ENCODE measurements around the gene SUV39H1.
"Not testable (repeated sequence)": the region's sequence is repeated elsewhere in the genome, so short reads cannot be mapped to it uniquely, and the experiment has no call there.

The SUV39H1 gene, protein sequence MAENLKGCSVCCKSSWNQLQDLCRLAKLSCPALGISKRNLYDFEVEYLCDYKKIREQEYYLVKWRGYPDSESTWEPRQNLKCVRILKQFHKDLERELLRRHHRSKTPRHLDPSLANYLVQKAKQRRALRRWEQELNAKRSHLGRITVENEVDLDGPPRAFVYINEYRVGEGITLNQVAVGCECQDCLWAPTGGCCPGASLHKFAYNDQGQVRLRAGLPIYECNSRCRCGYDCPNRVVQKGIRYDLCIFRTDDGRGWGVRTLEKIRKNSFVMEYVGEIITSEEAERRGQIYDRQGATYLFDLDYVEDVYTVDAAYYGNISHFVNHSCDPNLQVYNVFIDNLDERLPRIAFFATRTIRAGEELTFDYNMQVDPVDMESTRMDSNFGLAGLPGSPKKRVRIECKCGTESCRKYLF

DNA sequence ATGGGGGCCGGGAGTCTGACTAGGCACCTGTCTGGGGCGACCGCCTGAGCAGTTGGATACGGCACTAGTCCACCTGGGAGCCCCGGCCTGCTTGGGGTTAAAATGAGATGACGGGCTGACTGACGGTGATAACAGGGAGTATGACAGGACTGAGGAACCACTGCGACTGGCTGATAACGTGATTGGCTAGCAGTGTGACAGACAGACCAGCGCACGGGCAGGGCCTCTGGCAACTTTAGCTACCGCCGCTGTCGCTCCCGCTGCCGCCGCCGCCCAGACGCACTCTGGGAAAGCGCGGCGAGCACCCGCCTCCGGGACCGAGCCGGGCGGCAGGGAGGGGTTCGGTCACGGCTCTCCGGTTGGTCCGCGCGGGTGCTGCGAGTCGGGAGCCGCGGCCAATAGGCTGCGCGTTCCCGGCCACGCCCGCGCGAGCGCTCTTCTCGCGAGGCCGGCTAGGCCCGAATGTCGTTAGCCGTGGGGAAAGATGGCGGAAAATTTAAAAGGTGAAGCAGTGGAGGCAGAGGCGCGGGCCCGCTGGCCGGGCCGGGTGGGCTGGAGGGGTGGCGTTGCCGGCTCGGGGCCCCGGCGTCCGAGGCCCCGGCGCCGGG, at the start of gene SUV39H1:
Gene SUV39H1 (plus strand): TSS at position 434 of the 608 bp plus-strand sequence. CDS start 51 bp downstream, at position 485.
- FAIRE-seq: no peak

GRCh38 chrX:48648336-48648751, 48.2 kb upstream of the SUV39H1 start:
- FAIRE-seq: peak; percentile 75

DNA sequence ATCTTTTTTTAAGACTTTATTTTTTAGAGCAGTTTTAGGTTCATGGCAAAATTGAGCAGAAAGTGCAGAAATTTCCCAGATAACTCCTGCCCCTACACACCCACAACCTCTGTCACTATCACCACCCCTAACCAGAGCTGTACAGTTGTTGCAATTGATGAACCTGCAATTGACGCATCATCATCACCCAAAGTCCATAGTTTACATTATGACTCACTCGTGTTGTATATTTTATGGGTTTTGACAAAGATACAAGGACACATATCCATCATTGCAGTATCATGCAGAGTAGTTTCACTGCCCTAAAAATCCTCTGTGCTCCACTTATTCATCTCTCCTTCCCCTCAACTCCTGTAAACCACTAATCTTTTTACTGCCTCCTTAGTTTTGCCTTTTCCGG, 47.4 kb upstream of the SUV39H1 start:
- no peak for FAIRE-seq

DNA sequence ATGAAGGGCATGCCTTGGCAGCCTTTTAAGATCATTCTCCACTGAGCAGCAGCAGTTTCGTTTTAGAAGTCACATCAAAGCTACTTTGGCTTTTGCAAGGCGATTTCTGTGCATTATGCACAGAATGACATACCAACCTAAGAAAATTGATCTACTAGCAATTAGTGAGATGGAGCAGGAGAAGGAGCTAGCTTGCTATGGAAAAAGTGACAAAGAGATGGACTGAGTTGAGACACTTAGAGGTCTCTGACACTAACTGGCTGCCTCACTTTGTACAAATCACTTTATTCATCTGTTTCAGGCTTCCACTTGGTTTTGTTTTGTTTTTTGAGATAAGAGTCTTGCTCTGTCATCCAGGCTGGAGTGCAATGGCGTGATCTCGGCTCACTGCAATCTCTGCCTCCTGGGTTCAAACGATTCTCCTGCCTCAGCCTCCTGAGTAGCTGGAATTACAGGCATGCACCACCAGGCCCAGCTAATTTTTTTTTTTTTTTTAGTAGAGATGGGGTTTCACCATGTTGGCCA, 44.4 kb upstream of the SUV39H1 start:
- not testable (repeated sequence) for FAIRE-seq

DNA sequence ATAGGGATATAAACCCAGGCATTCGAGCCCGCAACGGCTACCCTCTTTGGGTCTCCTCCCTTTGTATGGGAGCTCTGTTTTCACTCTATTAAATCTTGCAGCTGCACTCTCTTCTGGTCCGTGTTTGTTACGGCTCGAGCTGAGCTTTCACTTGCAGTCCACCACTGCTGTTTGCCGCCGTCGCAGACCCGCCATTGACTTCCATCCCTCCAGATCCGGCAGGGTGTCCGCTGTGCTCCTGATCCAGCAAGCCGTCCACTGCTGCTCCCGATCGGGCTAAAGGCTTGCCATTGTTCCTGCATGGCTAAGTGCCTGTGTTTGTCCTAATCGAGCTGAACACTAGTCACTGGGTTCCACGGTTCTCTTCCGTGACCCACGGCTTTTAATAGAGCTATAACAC, 41.8 kb upstream of the SUV39H1 start:
- not testable (repeated sequence) for FAIRE-seq

GRCh38 chrX:48659686-48660085, 36.8 kb upstream of the SUV39H1 start:
- not testable (repeated sequence) for FAIRE-seq

DNA sequence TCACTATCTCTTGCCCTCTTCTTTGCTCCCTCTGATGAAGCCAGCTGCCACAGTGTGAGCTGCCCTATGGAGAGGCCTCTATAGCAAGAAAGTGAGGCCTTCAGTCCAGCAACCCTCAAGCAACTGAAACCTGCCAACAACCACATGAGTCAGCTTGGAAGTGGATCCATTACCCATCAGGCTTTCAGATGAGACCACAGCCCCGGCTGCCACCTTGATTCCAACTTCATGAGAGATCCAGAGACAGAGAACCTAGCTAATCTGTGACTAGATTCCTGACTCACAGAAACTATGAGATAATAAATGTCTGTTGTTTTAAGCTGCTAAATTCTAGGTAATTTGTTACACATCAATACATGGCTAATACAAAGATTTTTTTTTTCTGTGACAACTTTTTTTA, 33.3 kb upstream of the SUV39H1 start:
- FAIRE-seq: no peak

GRCh38 chrX:48664156-48664555, 32.4 kb upstream of the SUV39H1 start:
- no peak for FAIRE-seq

- no peak for FAIRE-seq
Measured at GRCh38 chrX:48665991-48666390, 30.5 kb upstream of the SUV39H1 start.

DNA sequence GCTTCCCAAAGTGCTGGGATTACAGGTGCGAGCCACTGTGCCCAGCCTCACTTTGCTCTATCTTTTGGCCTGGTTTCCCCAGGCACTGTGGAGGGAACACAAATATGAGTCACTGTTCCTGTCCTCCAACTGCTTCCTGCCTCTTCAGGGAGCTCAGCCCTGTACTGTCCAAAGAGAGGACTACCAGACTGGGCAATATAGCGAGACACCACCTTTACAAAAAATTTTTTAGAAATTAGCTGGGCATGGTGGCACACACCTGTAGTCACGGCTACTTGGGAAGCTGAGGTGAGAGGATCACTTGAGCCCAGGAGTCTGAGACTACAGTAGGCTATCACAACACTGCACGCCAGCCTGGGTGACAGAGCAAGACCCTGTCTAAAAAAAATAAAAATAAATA, 29.9 kb upstream of the SUV39H1 start:
- FAIRE-seq: no peak

DNA sequence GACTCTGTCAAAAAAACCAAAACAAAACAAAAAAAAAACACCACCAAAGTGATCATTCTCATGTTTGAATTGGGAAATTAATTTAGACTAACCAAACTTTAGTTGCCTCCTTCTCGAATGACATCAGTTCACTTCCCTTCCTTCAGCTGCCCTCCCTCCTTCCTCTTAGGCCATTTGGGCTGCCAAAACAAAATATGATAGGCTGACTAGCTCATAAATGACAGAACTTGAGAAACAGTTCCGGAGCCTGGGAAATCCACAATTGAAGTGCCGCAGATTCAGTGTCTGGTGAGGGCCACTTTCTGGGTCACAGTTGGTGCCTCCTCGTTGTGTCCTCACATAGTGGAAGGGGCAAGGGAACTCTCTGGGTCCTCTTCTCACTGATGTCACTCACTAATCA, 29.0 kb upstream of the SUV39H1 start:
- no peak for FAIRE-seq

GRCh38 chrX:48668187-48668586, 28.3 kb upstream of the SUV39H1 start:
- not testable (repeated sequence) for FAIRE-seq

DNA sequence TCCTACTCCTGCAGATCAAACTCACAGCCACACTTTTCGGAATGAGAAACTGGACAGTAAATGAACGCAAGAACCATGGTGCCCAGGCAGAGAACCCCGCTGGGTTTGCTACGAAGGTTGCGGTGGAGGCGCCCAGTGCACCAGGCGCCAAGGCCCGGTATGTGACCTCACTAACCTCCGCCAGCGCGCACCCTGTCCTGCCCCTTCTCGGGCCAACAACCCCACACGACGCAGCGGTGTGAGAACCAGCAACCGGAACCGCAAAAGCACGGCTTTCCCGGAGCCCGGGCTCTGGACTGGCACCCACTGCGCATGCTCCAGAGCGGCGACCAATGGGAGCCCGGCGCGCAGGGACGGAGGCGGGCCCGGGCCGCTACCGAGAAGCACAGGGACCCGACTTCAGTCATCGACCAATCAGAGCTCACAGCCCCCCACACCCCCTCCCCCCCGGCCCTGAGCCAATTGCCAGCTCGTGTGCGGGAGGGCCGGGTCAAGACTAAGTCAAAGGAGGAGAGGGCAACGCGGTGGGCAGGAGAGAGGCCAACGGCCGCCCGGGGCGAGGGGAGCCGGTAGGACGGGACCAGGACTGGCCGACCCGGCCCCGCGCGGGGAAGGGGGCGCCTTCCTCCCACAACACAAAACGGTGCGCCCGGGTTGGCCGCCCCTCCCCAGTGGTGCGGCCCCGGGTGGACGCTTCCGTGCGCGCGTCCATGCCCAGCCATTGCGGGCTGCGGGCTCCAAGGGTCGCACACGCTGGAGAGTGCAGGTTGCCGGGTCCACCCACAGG, 20.2 kb upstream of the SUV39H1 start:
- no peak for FAIRE-seq

DNA sequence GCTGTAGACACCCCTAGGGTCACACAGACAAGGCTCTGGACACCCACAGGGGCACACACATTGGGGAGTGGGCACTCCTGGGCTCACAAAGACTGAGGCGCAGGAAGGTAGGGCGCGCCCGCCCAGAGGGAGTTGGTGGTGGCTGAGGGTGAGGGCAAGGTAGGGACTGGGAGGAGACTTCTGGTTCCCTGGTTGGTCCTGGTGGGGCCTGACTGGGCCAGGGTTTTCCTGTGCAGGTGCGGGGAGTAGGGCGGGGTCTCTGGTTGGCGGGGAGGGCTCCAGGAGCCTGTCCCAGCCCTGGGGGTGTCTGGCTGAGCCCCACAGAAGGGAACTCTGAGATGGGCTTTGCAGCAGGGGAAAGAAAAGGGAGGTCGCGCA, 19.7 kb upstream of the SUV39H1 start:
- no peak for FAIRE-seq

DNA sequence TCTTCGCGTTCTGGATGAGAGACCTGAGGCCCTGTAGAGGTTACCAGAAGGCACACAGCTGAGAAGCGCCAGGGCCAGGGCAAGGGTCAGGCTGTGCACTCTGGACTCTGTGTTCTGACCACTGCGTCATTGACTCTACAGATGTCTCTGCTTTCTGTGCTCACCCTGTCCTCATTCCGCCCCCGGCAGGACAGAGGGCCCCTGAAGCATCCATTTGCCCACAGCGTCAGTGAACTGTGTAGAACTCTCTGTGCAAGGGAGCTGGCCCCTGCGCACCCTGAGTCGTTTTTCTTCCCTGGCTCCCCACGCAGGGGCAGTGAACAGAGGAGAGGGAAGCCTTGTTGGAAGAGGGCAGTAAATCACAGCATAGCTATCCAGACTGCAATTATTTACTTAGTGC, 19.0 kb upstream of the SUV39H1 start:
- no peak for FAIRE-seq

DNA sequence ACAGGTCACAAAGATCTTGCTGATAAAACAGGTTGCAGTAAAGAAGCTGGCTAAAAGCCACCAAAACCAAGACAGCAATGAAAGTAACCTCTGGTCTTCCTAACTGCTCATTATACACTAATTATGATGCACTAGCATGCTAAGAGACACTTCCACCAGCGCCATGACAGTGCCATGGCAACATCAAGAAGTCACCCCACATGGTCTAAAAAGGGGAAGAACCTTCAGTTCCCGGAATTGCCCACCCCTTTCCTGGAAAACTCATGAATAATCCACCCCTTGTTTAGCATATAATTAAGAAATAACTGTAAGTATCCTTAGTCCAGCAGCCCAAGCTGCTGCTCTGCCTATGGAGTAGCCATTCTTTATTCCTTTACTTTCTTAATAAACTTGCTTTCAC, 16.1 kb upstream of the SUV39H1 start:
- FAIRE-seq: not testable (repeated sequence)

GRCh38 chrX:48680925-48681324, 15.6 kb upstream of the SUV39H1 start:
- not testable (repeated sequence) for FAIRE-seq

DNA sequence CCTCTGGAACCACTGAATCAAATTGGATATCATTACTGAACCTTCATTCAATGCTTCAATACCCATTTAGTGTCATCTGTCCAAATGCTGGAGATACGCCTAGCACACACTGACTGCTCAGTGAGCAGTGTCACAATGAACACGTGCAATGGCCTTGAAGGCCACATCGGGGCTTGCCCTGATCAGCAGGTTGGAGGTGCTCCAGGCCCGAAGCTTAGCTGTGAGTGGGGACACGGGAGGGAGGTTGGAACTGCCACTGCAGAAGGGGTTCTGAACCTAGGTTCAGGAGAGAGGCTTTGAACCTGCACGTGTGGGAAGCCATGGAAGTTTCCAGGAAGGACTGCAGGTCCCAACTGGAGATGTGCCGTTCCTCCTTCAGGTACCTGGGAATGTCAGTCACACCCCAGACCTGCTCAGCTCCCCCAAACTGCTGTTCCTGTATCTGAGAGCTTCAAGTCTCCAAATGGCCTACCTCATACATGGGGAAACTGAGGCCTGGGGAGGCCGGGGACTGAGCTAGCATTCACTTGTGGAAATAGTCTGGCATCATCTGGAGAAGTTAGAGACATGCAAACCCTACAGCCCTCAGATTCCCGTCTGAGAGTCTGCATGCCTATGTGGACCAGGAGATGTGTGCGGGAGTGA, 14.9 kb upstream of the SUV39H1 start:
- FAIRE-seq: no peak

GRCh38 chrX:48682795-48683194, 13.7 kb upstream of the SUV39H1 start:
- FAIRE-seq: not testable (repeated sequence)

GRCh38 chrX:48683411-48683982, 13.0 kb upstream of the SUV39H1 start, which contains the start of gene WAS:
WAS (plus strand) TSS chrX:48683799; CDS start chrX:48683854, 55 bp downstream.
- FAIRE-seq: no peak

DNA sequence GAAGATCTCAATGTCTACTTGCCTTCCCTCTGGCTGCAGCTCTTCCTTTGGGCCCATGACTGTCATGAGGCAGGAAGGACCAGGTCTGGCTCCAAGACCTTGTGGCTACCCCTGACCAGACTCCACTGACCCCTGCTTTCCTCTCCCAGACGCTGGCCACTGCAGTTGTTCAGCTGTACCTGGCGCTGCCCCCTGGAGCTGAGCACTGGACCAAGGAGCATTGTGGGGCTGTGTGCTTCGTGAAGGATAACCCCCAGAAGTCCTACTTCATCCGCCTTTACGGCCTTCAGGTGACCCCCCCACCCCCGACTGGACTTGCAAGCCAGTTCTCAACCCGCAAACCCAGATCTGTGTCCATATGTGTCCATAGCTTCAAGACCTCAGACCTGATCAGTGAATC, 12.4 kb upstream of the SUV39H1 start:
- FAIRE-seq: no peak

- FAIRE-seq: no peak
Measured at GRCh38 chrX:48685416-48685815, 11.1 kb upstream of the SUV39H1 start.

Measured in endometrium (tissue), 2 donors.